Ishikawa (cell line): ENCODE data around the gene CAPRIN1.

Experiments
- CEBPB ChIP-seq: IDR thresholded peaks from 2 replicates; pipeline ENCODE4 v1.6.1; 2012
- CREB1 ChIP-seq: IDR thresholded peaks from 2 replicates; pipeline ENCODE4 v1.6.1; 2012; ENCODE audit warnings: low read depth
- EP300 ChIP-seq: IDR thresholded peaks from 2 replicates; pipeline ENCODE4 v1.6.1; 2012; ENCODE audit warnings: borderline replicate concordance
- FOXM1 ChIP-seq: IDR thresholded peaks from 2 replicates; pipeline ENCODE4 v1.6.1; 2012; ENCODE audit warnings: low read depth, borderline replicate concordance
- NFIC ChIP-seq: IDR thresholded peaks from 2 replicates; pipeline ENCODE4 v1.6.1; 2012
- TAF1 ChIP-seq: IDR thresholded peaks from 2 replicates; pipeline ENCODE4 v1.6.1; 2012; ENCODE audit warnings: low read depth, mild to moderate bottlenecking
- TEAD4 ChIP-seq: IDR thresholded peaks from 2 replicates; pipeline ENCODE4 v1.6.1; 2012
- YY1 ChIP-seq: IDR thresholded peaks from 2 replicates; pipeline ENCODE4 v1.6.1; 2012; ENCODE audit warnings: low read depth
- TF ChIP-seq, protein P1 (sequence below): IDR thresholded peaks from 2 replicates; pipeline ENCODE4 v1.6.1; 2012; ENCODE audit warnings: low read depth, mild to moderate bottlenecking
- TF ChIP-seq, protein P2 (sequence below): IDR thresholded peaks from 2 replicates; pipeline ENCODE4 v1.6.1; 2012

DNA sequence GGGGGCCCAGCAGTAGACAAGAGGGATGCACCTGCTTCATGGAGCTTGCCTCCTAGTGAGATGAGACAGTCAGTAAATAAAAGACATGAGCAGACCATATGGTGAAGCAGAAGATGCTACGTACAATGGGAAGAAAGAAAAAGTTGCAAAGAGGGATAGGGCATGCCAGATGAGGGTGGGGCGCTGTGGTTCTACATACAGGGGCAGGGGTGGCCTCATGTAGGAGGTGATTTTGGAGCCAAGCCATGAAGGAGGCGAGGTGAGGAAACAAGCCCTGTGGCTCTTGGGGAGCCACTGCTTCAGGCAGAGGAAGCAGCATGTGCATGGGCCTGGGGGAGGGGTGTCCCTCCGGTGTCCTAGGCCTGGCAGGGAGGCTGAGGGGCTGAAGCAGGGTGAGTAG lies 69.1 kb downstream of the CAPRIN1 start:
- TF ChIP-seq TAF1: no peak
- no peak for TF ChIP-seq FOXM1
- TF ChIP-seq YY1: no peak
- TF ChIP-seq EP300: no peak
- TF ChIP-seq, protein P1, sequence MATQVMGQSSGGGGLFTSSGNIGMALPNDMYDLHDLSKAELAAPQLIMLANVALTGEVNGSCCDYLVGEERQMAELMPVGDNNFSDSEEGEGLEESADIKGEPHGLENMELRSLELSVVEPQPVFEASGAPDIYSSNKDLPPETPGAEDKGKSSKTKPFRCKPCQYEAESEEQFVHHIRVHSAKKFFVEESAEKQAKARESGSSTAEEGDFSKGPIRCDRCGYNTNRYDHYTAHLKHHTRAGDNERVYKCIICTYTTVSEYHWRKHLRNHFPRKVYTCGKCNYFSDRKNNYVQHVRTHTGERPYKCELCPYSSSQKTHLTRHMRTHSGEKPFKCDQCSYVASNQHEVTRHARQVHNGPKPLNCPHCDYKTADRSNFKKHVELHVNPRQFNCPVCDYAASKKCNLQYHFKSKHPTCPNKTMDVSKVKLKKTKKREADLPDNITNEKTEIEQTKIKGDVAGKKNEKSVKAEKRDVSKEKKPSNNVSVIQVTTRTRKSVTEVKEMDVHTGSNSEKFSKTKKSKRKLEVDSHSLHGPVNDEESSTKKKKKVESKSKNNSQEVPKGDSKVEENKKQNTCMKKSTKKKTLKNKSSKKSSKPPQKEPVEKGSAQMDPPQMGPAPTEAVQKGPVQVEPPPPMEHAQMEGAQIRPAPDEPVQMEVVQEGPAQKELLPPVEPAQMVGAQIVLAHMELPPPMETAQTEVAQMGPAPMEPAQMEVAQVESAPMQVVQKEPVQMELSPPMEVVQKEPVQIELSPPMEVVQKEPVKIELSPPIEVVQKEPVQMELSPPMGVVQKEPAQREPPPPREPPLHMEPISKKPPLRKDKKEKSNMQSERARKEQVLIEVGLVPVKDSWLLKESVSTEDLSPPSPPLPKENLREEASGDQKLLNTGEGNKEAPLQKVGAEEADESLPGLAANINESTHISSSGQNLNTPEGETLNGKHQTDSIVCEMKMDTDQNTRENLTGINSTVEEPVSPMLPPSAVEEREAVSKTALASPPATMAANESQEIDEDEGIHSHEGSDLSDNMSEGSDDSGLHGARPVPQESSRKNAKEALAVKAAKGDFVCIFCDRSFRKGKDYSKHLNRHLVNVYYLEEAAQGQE: no peak
- TF ChIP-seq, protein P2, sequence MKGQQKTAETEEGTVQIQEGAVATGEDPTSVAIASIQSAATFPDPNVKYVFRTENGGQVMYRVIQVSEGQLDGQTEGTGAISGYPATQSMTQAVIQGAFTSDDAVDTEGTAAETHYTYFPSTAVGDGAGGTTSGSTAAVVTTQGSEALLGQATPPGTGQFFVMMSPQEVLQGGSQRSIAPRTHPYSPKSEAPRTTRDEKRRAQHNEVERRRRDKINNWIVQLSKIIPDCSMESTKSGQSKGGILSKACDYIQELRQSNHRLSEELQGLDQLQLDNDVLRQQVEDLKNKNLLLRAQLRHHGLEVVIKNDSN: no peak
- TF ChIP-seq TEAD4: no peak
- TF ChIP-seq NFIC: no peak
- TF ChIP-seq CEBPB: no peak
- TF ChIP-seq CREB1: no peak
